ENCODE measurements around the gene ABCD4. TPM values are rescaled to one million over a fixed set of nuclear protein-coding genes. Genes with fewer than 3 reads are reported as not detected.

ABCD4 gene
- polyA plus RNA-seq, 1 experiment: 13.3 TPM

- ChIA-PET POLR2A (no interaction called here), CTCF (no interaction called here)
- Histone ChIP-seq H3K27ac (ENCODE audit: low read depth, low read length) (no peak overlapping the region), H3K9me3 (ENCODE audit: control insufficient read depth, insufficient read depth, low read length) (no peaks in the 10 kb centered on the region; the same call in 1 of the 2 replicates), H3K4me3 (ENCODE audit: low read depth, low read length) (no peak overlapping the region), H3K27me3 (ENCODE audit: control insufficient read depth, insufficient read depth, low read length) (peaks cover 51% of the 10 kb centered on the region)
- no peak for DNase-seq (ENCODE audit: low read depth, low spot score)
- TF ChIP-seq, protein P1, sequence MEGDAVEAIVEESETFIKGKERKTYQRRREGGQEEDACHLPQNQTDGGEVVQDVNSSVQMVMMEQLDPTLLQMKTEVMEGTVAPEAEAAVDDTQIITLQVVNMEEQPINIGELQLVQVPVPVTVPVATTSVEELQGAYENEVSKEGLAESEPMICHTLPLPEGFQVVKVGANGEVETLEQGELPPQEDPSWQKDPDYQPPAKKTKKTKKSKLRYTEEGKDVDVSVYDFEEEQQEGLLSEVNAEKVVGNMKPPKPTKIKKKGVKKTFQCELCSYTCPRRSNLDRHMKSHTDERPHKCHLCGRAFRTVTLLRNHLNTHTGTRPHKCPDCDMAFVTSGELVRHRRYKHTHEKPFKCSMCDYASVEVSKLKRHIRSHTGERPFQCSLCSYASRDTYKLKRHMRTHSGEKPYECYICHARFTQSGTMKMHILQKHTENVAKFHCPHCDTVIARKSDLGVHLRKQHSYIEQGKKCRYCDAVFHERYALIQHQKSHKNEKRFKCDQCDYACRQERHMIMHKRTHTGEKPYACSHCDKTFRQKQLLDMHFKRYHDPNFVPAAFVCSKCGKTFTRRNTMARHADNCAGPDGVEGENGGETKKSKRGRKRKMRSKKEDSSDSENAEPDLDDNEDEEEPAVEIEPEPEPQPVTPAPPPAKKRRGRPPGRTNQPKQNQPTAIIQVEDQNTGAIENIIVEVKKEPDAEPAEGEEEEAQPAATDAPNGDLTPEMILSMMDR (IDR thresholded peaks at IDR 0.05; ENCODE audit: low read depth, low read length): no peak
Measured at GRCh38 chr14:74261288-74261687, 41.4 kb downstream of the ABCD4 start.

GRCh38 chr14:74260525-74261233 is 42.1 kb downstream of the ABCD4 start:
- DNase-seq (ENCODE audit: low read depth, low spot score): no peak
- no peaks in the 10 kb centered on the region; the same call in 1 of the 2 replicates for H3K9me3 ChIP-seq (ENCODE audit: control insufficient read depth, insufficient read depth, low read length)
- H3K4me3 ChIP-seq (ENCODE audit: low read depth, low read length): no peak overlapping the region
- POLR2A ChIA-PET: no interaction called here
- TF ChIP-seq, protein P1 (IDR thresholded peaks at IDR 0.05; ENCODE audit: low read depth, low read length): no peak
- CTCF ChIA-PET: no interaction called here
- H3K27ac ChIP-seq (ENCODE audit: low read depth, low read length): no peak overlapping the region
- H3K27me3 ChIP-seq (ENCODE audit: control insufficient read depth, insufficient read depth, low read length): peaks cover 50% of the 10 kb centered on the region

DNA sequence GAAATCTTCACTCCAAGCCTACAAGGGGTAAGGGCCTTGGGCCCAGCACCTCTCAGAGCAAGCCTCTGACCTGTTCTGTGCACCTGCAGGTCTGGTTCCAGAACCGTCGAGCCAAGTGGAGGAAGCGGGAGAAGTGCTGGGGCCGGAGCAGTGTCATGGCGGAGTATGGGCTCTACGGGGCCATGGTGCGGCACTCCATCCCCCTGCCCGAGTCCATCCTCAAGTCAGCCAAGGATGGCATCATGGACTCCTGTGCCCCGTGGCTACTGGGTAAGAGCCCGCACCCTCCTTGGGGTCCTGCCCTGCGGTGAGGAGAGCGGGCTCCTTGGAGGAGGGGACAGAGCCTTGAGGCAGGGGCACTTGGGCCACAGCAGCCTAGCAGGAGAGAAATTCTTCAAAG is 43.2 kb downstream of the ABCD4 start:
- TF ChIP-seq, protein P1 (IDR thresholded peaks at IDR 0.05; ENCODE audit: low read depth, low read length): no peak
- CTCF ChIA-PET: interaction anchor here (3.0 kb wide), 1 partner anchor 10 kb away, joined by 34 read pairs; no protein-coding TSS in a partner anchor
- no peak for DNase-seq (ENCODE audit: low read depth, low spot score)
- no peak overlapping the region for H3K4me3 ChIP-seq (ENCODE audit: low read depth, low read length)
- H3K27ac ChIP-seq (ENCODE audit: low read depth, low read length): no peak overlapping the region
- H3K27me3 ChIP-seq (ENCODE audit: control insufficient read depth, insufficient read depth, low read length): peaks cover 46% of the 10 kb centered on the region
- POLR2A ChIA-PET: no interaction called here
- no peaks in the 10 kb centered on the region; the same call in 1 of the 2 replicates for H3K9me3 ChIP-seq (ENCODE audit: control insufficient read depth, insufficient read depth, low read length)

DNA sequence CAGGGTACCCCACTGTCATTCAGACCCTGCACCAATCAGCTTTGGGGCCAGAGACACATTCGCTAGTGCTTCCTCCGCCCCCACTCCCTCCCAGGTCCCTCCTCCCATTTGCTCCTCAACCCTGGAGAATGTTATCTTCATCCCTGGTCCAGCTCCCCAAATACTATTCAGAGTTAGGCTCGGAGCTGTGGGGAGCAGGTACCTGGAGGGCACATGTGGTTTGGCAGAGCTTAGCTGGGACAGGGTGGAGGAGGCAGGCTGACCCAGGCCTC is 44.0 kb downstream of the ABCD4 start:
- no peak for DNase-seq (ENCODE audit: low read depth, low spot score)
- TF ChIP-seq, protein P1 (IDR thresholded peaks at IDR 0.05; ENCODE audit: low read depth, low read length): no peak
- H3K4me3 ChIP-seq (ENCODE audit: low read depth, low read length): no peak overlapping the region
- H3K27me3 ChIP-seq (ENCODE audit: control insufficient read depth, insufficient read depth, low read length): peaks cover 47% of the 10 kb centered on the region
- H3K9me3 ChIP-seq (ENCODE audit: control insufficient read depth, insufficient read depth, low read length): no peaks in the 10 kb centered on the region; the same call in 1 of the 2 replicates
- POLR2A ChIA-PET: no interaction called here
- no peak overlapping the region for H3K27ac ChIP-seq (ENCODE audit: low read depth, low read length)
- CTCF ChIA-PET: interaction anchor here (0.6 to 3.7 kb wide), 11 partner anchors 8 to 147 kb away, joined by 3 to 34 read pairs (median 6); no protein-coding TSS in a partner anchor

GRCh38 chr14:74257941-74258763 is 44.6 kb downstream of the ABCD4 start:
- TF ChIP-seq, protein P1 (IDR thresholded peaks at IDR 0.05; ENCODE audit: low read depth, low read length): no peak
- peaks cover 52% of the 10 kb centered on the region for H3K27me3 ChIP-seq (ENCODE audit: control insufficient read depth, insufficient read depth, low read length)
- H3K9me3 ChIP-seq (ENCODE audit: control insufficient read depth, insufficient read depth, low read length): no peaks in the 10 kb centered on the region; the same call in 1 of the 2 replicates
- no peak for DNase-seq (ENCODE audit: low read depth, low spot score)
- POLR2A ChIA-PET: no interaction called here
- CTCF ChIA-PET: interaction anchor here (0.6 to 3.7 kb wide), 37 partner anchors 8 to 1113 kb away, joined by 3 to 34 read pairs (median 4); no protein-coding TSS in a partner anchor
- H3K27ac ChIP-seq (ENCODE audit: low read depth, low read length): no peak overlapping the region
- peak overlapping the region; percentile 57 for H3K4me3 ChIP-seq (ENCODE audit: low read depth, low read length)
